GM10847 (cell line): ENCODE results near the gene SNPH.

Experiments used
- POLR2A ChIP-seq: IDR thresholded peaks from 2 replicates; pipeline ENCODE4 v1.6.1; 2011; ENCODE audit not compliant: insufficient read length; ENCODE audit errors: extremely low read depth

SNPH gene

DNA sequence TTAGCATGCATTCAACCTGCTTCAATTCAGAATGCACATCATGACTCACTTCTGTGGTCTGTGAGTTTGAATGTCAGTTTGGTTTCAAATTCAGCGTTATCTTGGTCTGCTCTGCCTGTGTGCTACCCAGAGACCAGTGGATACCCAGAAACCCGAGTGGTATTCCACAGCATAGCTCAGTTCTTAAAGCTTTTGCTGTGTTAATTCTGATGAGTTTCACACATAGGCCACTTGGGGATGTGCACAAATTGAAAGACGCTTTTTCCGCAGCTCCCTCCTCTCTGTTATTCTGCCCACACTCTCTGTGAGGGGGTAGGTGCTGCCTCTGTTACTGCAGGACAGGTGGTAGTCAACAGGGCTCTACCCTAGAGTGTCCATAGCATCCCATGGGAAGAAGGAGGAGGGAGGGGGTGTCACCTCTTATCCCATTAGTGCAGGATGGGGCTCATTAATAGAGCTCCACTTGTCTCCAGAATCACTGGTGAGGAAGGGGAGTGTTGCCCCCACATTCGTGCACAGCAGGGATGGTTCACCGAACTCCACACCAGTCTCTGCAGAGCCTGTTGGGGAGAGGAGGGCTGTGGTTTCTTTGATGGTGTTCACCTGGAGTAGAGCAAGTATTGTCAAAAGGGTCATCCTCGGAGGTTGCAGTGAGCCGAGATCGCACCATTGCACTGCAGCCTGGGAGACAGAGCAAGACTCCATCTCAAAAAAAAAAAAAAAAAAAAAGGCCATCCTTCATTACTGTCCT is 92.0 kb downstream of the SNPH start:
- TF ChIP-seq POLR2A: no peak
